Activated CD8-positive, alpha-beta memory T cell treated with anti-CD3 and anti-CD28 coated beads, Interleukin-2, amount 10 ng/mL, durations not matched to agents 7 days and 5 days (primary cell): ENCODE measurements around the gene TBCK. TPM values are rescaled to one million over a fixed set of nuclear protein-coding genes. Genes with fewer than 3 reads are reported as not detected.

ENCODE experiments used
- ATAC-seq: fragments of 150-1000 bp; cut with Tn5 transposase; one replicate; pipeline ENCODE4 v1.10.0; 2021; ENCODE audit warnings: moderate library complexity
- CTCF ChIA-PET: fragments of 350-600 bp; sonication (Branson Sonifier 250); formaldehyde crosslinking; loops from one replicate; lab custom pipeline; 2021; ENCODE audit warnings: antibody characterized with exemption; lab: Charles Lee
- DNase-seq: peaks from one replicate; pipeline ENCODE4 v3.0.0-alpha.2; 2020
- H3K27ac Mint-ChIP-seq: one replicate; pipeline ENCODE4 v1.8.0; 2021; ENCODE audit warnings: mild to moderate bottlenecking, mixed read lengths
- H3K27me3 Mint-ChIP-seq: one replicate; pipeline ENCODE4 v1.8.0; 2021; ENCODE audit warnings: mixed read lengths
- H3K36me3 Mint-ChIP-seq: one replicate; pipeline ENCODE4 v1.8.0; 2021; ENCODE audit warnings: mild to moderate bottlenecking, mixed read lengths
- H3K4me1 Mint-ChIP-seq: one replicate; pipeline ENCODE4 v1.8.0; 2021; ENCODE audit warnings: mixed read lengths
- H3K4me3 Mint-ChIP-seq: one replicate; pipeline ENCODE4 v1.8.0; 2021; ENCODE audit warnings: mild to moderate bottlenecking, moderate library complexity, mixed read lengths
- H3K9me3 Mint-ChIP-seq: one replicate; pipeline ENCODE4 v1.8.0; 2022; ENCODE audit warnings: low read depth, mixed read lengths
- total RNA-seq, 2 experiments: library from RNA; stranded (reverse); gene quantifications; one replicate each; pipeline ENCODE4 v1.2.3, GENCODE V29; 2021

The TBCK gene
- total RNA-seq, result 10 to 100 TPM; 33.2 to 36.9 TPM

GRCh38 chr4:106315968-106316772 is at the start of gene TBCK, which contains the start of gene AIMP1:
TBCK (minus strand) TSS chr4:106316209; CDS start chr4:106308960, 7,249 bp downstream.
AIMP1 (plus strand) TSS chr4:106316550; CDS start chr4:106325010, 8,460 bp downstream.
- Mint-ChIP-seq H3K9me3 (peaks cover 5% of the 10 kb centered on the region), H3K4me3 (no peak within 1 kb of the TSS), H3K27me3 (no peaks in the 10 kb centered on the region), H3K27ac (no peak within 1 kb of the TSS), H3K36me3 (peaks cover 16% of the 10 kb centered on the region), H3K4me1 (peaks cover 27% of the 10 kb centered on the region)
- ATAC-seq (peak; percentile 89), DNase-seq (peak; percentile 92)
- CTCF ChIA-PET, result interaction anchor here (0.9 to 1.9 kb wide), 3 partner anchors 12 to 50 kb away, joined by 4 to 6 read pairs (median 4); no protein-coding TSS in a partner anchor

GRCh38 chr4:106365613-106366012 is 49.6 kb upstream of the TBCK start:
- DNase-seq (no peak), ATAC-seq (no peak)
- Mint-ChIP-seq H3K36me3 (no peaks in the 10 kb centered on the region), H3K27me3 (peaks cover 20% of the 10 kb centered on the region), H3K9me3 (no peaks in the 10 kb centered on the region), H3K27ac (no peak overlapping the region), H3K4me1 (peaks cover 4% of the 10 kb centered on the region), H3K4me3 (no peak overlapping the region)
- CTCF ChIA-PET, result no interaction called here

GRCh38 chr4:106364282-106364681 is 48.3 kb upstream of the TBCK start:
- Mint-ChIP-seq H3K4me3 (no peak overlapping the region), H3K27ac (no peak overlapping the region), H3K9me3 (no peaks in the 10 kb centered on the region), H3K36me3 (no peaks in the 10 kb centered on the region), H3K4me1 (peaks cover under 1% of the 10 kb centered on the region), H3K27me3 (peaks cover 11% of the 10 kb centered on the region)
- CTCF ChIA-PET, result no interaction called here
- DNase-seq (no peak), ATAC-seq (no peak)

- no peaks in the 10 kb centered on the region for H3K4me1 Mint-ChIP-seq
- ATAC-seq (no peak), DNase-seq (no peak)
- H3K27ac Mint-ChIP-seq, result no peak overlapping the region
- H3K27me3 Mint-ChIP-seq, result peaks cover 8% of the 10 kb centered on the region
- no peaks in the 10 kb centered on the region for H3K36me3 Mint-ChIP-seq
- H3K4me3 Mint-ChIP-seq, result no peak overlapping the region
- CTCF ChIA-PET, result no interaction called here
- no peaks in the 10 kb centered on the region for H3K9me3 Mint-ChIP-seq
Measured at GRCh38 chr4:106362086-106362825, 46.2 kb upstream of the TBCK start.

GRCh38 chr4:106358899-106359298 is 42.9 kb upstream of the TBCK start:
- no peaks in the 10 kb centered on the region for H3K4me1 Mint-ChIP-seq

GRCh38 chr4:106355193-106355592 is 39.2 kb upstream of the TBCK start:
- DNase-seq (no peak), ATAC-seq (no peak)
- Mint-ChIP-seq H3K27ac (no peak overlapping the region), H3K9me3 (no peaks in the 10 kb centered on the region), H3K36me3 (peaks cover 3% of the 10 kb centered on the region), H3K4me1 (no peaks in the 10 kb centered on the region), H3K4me3 (no peak overlapping the region), H3K27me3 (peaks cover 2% of the 10 kb centered on the region)
- CTCF ChIA-PET, result no interaction called here

More at GRCh38 chr4:106358899-106359298, 42.9 kb upstream of the TBCK start:
- DNase-seq (no peak), ATAC-seq (no peak)
- CTCF ChIA-PET, result no interaction called here
- Mint-ChIP-seq H3K4me3 (no peak overlapping the region), H3K27ac (no peak overlapping the region), H3K9me3 (no peaks in the 10 kb centered on the region), H3K36me3 (no peaks in the 10 kb centered on the region), H3K27me3 (peaks cover 8% of the 10 kb centered on the region)

GRCh38 chr4:106353786-106354185 is 37.8 kb upstream of the TBCK start:
- no peak for ATAC-seq
- Mint-ChIP-seq H3K27ac (no peak overlapping the region), H3K4me1 (no peaks in the 10 kb centered on the region), H3K27me3 (no peaks in the 10 kb centered on the region), H3K9me3 (no peaks in the 10 kb centered on the region), H3K36me3 (peaks cover 5% of the 10 kb centered on the region), H3K4me3 (no peak overlapping the region)
- no peak for DNase-seq
- CTCF ChIA-PET, result no interaction called here

GRCh38 chr4:106351016-106351415 is 35.0 kb upstream of the TBCK start:
- no peaks in the 10 kb centered on the region for H3K4me1 Mint-ChIP-seq
- ATAC-seq, result no peak
- H3K4me3 Mint-ChIP-seq, result no peak overlapping the region
- CTCF ChIA-PET, result no interaction called here
- H3K27me3 Mint-ChIP-seq, result no peaks in the 10 kb centered on the region
- H3K36me3 Mint-ChIP-seq, result peaks cover 19% of the 10 kb centered on the region
- H3K27ac Mint-ChIP-seq, result no peak overlapping the region
- H3K9me3 Mint-ChIP-seq, result no peaks in the 10 kb centered on the region
- no peak for DNase-seq

GRCh38 chr4:106347167-106347566 is 31.2 kb upstream of the TBCK start:
- peaks cover 36% of the 10 kb centered on the region for H3K36me3 Mint-ChIP-seq
- no peaks in the 10 kb centered on the region for H3K27me3 Mint-ChIP-seq
- H3K4me1 Mint-ChIP-seq, result peaks cover 1% of the 10 kb centered on the region
- H3K27ac Mint-ChIP-seq, result no peak overlapping the region
- DNase-seq (no peak), ATAC-seq (no peak)
- H3K9me3 Mint-ChIP-seq, result no peaks in the 10 kb centered on the region
- CTCF ChIA-PET, result no interaction called here
- no peak overlapping the region for H3K4me3 Mint-ChIP-seq

- no peaks in the 10 kb centered on the region for H3K27me3 Mint-ChIP-seq
- DNase-seq, result no peak
- no peak overlapping the region for H3K27ac Mint-ChIP-seq
- CTCF ChIA-PET, result no interaction called here
- H3K36me3 Mint-ChIP-seq, result peaks cover 55% of the 10 kb centered on the region
- ATAC-seq, result no peak
- H3K9me3 Mint-ChIP-seq, result peaks cover 2% of the 10 kb centered on the region
- H3K4me3 Mint-ChIP-seq, result no peak overlapping the region
- peaks cover 13% of the 10 kb centered on the region for H3K4me1 Mint-ChIP-seq
Measured at GRCh38 chr4:106344647-106344970, 28.6 kb upstream of the TBCK start.

GRCh38 chr4:106343865-106344646 is 28.0 kb upstream of the TBCK start:
- H3K9me3 Mint-ChIP-seq, result peaks cover 2% of the 10 kb centered on the region
- H3K4me1 Mint-ChIP-seq, result peaks cover 13% of the 10 kb centered on the region
- no peak overlapping the region for H3K4me3 Mint-ChIP-seq
- H3K27ac Mint-ChIP-seq, result no peak overlapping the region
- no peaks in the 10 kb centered on the region for H3K27me3 Mint-ChIP-seq
- CTCF ChIA-PET, result no interaction called here
- DNase-seq (no peak), ATAC-seq (no peak)
- H3K36me3 Mint-ChIP-seq, result peaks cover 60% of the 10 kb centered on the region

GRCh38 chr4:106340774-106341173 is 24.8 kb upstream of the TBCK start:
- H3K27ac Mint-ChIP-seq, result no peak overlapping the region
- no peak for DNase-seq

GRCh38 chr4:106339431-106339830 is 23.4 kb upstream of the TBCK start:
- H3K36me3 Mint-ChIP-seq, result peaks cover 82% of the 10 kb centered on the region
- peaks cover 7% of the 10 kb centered on the region for H3K9me3 Mint-ChIP-seq
- no peak overlapping the region for H3K4me3 Mint-ChIP-seq
- no peak for DNase-seq
- no peaks in the 10 kb centered on the region for H3K27me3 Mint-ChIP-seq
- ATAC-seq, result no peak
- H3K27ac Mint-ChIP-seq, result no peak overlapping the region
- CTCF ChIA-PET, result no interaction called here
- H3K4me1 Mint-ChIP-seq, result peaks cover 15% of the 10 kb centered on the region

More at GRCh38 chr4:106340774-106341173, 24.8 kb upstream of the TBCK start:
- H3K4me1 Mint-ChIP-seq, result peaks cover 13% of the 10 kb centered on the region
- no peak overlapping the region for H3K4me3 Mint-ChIP-seq
- H3K9me3 Mint-ChIP-seq, result peaks cover 7% of the 10 kb centered on the region
- peaks cover 75% of the 10 kb centered on the region for H3K36me3 Mint-ChIP-seq
- no peak for ATAC-seq
- CTCF ChIA-PET, result no interaction called here
- no peaks in the 10 kb centered on the region for H3K27me3 Mint-ChIP-seq
